GDM1 (cell line): ENCODE data around the gene BAIAP3.

Experiments used
- DNase-seq: peaks from one replicate; lab custom pipeline; 2025; lab: John Stamatoyannopoulos, UW

The BAIAP3 gene

DNA sequence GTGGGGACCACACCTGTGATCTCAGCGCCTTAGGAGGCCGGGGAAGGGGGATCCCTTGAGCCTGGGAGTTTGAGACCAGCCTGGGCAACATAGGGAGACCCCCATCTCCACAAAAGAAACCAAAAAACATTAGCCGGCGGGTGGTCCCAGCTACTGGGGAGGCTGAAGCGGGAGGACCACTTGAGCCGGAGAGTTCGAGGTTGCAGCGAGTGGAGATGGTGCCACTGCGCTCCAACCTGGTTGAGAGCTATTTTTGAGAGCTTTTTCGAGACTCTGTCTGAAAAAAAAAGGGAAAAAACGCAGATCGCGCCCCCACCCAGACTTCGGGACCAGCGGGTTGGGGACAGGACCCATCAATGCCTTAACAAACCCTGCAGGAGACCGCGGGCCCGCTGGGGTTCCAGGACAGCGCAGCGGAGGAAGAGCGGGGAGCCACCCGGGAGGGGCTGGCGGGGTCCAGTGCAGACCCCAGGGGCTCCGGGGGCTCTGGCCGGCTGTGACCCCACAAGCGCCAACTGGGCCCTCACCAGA, 762 bp upstream of the BAIAP3 start:
- DNase-seq: no peak

DNA sequence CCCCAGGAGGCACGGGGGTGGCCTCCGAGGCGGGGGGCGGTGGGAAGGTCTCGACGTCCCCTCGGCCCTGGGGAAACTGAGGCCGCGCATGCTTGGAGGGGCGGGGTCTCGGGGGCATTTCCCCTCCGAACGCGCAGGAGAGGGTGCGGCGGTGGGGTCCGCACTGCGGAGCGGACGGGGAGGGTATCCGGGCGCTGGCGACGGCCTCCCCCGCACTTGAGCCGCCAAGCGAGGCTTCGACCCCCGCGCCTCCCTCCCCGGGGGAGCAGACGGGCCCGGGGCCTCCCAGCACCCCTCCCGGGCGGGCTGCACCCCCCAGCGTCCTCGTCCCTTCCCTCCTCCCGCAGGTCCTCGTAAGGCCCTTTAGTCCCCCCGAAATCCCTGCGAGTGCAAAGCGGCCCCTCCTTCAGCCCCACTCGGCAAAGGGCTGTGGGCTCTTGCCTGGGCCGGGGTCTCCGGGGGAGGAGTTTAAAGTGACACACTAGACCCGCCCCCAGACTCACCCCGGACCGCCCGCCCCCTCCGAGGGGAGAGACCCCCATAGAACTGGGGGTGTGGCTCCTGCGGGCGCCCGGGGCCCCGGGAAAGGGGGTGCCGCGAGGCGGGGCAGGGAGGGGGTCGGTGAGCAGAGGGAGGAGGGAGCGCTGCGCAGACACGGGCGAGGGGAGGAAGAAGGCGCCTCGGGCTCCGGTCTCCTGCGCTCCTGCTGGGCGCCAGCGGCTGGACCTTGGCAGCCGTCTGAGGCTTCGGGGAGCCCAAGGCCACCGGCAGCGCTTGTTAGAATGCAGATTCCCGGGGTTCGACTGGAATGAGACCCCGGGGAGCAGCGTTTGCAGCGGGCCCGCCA, 632 bp downstream of the BAIAP3 start:
- DNase-seq: no peak

DNA sequence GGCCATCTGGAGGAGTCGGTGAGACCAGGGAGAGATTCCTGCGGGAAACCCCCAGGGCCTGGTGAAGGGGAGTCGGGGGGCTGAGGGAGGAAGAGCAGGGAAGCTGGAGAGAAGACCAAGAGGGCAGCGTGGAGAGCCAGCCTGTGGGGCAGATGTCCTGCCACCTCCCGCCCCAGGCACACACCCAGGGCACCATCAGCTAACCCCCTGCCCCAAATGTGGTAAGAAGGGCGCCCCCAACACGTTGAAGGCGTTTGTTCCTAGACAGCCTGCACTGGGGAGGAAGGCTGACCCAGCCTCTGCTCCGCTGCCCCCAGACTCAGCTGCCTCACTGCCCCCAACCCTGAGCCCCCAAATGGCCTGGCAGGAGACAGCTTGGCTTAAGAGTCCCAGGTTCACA, 1.3 kb downstream of the BAIAP3 start:
- DNase-seq: no peak

DNA sequence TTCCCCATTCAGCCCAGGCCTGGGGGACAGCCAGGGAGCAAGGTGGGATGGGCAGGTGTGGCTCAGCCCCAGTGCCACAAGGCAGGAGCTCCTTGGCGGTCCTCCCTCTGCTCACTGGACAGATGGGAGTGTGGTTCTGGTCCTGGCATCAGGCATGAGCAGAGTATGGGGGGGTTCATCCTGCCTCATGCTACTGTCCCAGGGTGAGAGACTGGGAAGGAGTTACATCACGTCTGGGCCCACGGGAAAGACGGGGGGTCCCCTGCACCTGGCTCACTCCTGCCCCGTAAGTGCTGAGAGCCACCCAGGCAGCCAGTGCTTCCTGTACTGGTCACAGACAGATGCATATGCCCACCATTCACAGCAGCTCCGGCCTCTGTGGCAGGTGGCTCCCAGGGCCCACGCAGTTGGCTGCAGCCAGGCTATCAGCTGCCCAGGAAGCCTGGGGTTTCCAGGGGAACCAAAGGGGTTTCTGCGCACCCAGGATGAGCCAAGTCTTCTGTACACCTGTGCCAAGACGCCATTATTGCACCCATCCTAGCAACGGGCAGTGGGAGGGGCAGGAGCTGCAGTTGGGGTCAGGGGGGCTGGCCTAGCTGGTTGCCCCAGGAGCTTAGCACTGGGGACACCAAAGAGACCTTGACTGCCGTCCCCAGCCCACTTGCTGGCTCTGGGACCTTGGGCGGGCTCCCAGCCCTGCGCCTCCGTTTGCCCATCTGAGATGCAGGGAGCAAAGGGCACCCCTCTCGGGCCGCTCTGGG, 1.9 kb downstream of the BAIAP3 start:
- DNase-seq: no peak

DNA sequence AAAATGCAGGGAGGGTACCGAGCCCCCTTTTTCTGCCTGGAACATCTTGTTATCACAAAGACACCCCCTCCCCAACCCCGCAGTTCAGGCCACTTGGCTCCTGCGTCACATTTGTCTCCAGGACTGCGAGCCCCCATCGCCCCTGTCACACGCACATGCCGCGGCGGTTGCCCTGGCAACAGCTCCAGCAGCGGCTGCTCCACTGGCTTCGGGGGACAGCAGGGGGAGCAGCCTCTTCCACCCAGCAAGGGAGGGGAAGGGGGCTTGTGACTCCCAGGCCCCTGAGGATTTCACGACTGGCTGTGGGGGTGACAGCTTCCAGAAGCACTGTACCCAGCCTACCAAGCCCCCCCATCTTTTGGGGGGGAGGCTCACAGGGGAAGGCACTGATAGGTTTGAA, 2.6 kb downstream of the BAIAP3 start:
- DNase-seq: no peak

DNA sequence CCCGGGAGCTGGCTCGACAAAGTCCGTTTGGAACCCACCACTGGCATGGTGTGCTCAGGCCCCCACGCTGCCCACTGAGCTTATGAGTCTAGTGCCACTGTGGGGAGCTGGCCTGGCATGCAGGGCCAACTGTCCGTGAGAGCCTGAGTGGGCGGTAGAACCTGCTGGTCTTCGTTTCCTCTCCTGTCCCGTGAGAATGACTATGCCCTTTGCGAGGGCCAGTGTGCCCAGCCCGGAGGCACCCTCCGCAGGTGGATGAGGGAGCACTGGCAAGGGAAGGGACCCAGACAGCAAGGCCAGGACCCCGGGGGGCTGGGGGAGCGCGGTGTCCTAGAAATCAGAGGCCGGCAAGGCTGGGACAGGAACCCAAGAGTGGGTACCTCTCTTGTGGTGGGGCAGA, 3.2 kb downstream of the BAIAP3 start:
- DNase-seq: no peak

DNA sequence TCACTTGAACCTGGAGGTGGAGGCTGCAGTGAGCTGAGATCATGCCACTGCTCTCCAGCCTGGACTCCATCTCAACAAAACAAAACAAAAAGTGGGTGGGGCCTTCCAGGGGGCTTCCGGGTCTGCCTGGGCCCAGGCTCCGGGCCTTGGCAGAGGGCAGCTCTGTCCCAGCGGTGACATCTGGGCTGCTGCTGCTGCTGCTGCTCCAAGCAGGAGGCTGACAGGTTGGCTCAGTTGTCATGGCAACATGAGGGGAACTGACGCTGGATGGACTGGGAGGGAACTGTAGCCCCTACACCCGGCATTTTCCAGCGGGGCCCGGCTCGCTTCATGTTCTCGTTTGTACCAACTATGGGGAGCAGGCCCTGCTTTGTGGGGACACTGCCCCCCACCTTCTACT, 4.0 kb downstream of the BAIAP3 start:
- no peak for DNase-seq

DNA sequence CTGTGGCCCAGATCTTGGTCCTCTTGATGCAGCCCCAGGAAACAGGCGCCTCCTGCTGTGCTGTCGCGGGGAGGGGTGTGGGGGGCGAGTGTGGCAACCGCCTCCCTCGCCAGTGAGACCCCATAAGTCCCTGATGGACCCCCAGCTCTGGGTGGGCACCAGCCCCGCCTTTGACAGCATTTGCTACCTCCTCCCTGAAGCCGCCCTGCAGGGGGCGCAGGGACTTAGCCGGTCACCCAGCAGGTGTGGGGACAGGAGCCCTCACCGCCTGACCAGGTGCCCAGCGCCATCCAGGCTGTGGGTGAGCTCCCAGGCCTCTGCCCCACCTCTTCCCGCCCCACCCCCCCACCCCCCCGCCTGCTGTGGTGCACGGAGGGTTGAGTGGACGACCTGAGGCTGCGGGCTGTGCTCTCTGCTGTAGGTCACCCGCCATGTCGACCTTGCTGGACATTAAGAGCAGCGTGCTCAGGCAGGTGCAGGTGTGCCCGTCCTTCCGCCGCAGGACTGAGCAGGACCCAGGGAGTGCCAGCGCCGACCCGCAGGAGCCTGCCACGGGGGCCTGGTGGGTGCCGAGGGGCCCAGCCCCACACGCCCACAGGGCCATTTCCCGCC, 4.8 kb downstream of the BAIAP3 start:
- no peak for DNase-seq

DNA sequence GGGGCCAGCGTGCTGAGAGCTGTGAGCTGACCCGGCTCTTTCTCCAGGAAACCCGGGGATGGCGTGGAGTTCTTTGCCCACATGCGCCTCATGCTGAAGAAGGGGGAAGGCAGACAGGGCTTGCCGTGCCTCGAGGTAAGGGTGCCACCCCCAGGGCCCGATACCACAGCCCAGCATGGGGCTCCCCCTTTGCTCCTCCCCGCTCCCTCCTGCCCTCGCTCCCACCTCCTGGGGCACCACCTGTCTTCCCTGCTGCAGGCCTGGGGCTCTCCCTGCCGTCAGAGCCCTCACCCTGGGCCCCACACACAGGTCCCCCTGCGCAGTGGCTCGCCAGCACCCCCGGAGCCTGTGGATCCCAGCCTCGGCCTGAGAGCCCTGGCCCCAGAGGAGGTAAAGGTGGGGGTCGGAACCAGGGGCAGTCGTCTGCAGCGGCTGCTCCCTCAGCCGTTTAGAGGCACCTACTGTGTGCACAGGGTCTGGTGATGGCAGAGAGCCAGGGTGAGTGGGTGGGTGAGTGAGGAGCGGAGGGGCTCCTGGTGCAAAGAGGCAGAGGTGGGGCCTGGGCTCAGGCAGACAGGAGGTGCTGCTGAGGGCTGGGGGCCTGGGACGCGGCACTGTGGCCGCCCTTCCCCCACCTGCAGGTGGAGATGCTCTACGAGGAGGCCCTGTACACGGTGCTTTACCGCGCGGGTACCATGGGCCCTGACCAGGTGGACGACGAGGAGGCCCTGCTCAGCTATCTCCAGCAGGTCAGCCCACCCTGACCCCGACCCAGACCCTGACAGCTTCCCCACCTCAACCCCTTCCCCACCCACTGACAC, 5.6 kb downstream of the BAIAP3 start:
- no peak for DNase-seq

DNA sequence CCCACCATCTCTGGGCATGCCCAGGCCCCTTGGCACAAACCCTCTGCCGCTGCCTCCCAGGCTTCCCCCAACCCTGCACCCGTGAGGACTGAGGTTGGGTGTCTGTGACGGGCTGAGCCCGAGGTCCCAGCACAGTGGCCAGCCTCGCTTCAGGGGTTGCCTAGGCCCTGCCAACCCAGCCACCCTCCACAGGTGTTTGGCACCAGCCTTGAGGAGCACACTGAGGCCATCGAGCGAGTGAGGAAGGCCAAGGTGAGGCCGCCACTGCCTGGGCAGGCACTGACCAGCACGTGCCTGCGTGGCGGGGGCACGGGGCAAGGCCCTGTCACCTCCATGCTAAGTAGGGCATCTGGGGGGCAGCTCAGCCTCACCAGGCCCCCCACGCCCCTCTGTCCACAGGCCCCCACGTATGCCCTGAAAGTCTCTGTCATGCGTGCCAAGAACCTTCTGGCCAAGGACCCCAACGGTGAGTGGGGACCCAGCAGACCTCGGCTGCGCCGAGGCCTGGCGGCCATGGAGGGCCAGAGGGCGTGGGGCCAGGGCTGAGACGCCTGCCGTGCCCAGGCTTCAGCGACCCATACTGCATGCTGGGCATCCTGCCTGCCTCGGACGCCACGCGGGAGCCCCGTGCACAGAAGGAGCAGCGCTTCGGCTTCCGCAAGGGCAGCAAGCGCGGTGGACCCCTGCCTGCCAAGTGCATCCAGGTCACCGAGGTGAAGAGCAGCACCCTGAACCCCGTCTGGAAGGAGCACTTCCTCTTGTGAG, 7.5 kb downstream of the BAIAP3 start:
- no peak for DNase-seq

DNA sequence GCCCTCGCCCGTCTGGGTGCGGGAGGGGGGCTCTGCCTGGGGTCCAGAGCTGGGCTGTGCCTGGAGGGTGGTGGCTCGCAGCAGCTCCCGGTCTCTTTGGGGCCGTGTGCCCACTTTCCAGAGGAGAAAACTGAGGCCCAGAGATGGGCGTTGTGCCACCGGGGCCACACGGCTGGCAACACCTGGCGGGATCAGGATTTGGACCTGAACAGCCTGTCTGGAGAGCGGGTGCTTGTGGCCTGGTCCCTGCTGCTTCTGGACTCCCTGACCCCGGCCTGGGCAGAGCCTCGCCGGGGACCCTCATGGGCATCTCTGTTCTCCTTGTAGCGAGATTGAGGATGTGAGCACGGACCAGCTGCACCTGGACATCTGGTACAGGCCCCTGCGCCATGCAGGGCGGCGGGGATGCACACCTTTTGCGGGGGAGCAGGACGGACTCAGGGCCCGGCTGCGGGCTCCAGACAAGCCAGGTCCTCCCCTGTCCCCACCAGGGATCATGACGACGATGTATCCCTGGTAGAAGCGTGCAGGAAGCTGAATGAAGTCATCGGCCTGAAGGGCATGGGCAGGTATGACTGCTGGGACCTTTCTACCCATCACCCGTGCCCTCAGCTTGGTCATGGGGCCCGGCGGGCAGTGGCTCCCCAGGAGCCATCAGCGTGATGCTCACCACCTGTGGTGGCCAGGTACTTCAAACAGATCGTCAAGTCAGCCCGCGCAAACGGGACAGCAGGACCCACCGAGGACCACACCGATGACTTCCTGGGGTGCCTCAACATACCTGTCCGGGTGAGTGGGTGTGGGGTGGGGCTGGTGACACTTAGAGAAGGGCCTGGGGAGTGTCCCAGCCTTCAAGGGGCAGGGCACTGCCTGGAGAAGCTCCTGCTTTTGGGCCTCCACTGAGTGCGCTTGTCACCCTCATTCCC, 8.3 kb downstream of the BAIAP3 start:
- no peak for DNase-seq

DNA sequence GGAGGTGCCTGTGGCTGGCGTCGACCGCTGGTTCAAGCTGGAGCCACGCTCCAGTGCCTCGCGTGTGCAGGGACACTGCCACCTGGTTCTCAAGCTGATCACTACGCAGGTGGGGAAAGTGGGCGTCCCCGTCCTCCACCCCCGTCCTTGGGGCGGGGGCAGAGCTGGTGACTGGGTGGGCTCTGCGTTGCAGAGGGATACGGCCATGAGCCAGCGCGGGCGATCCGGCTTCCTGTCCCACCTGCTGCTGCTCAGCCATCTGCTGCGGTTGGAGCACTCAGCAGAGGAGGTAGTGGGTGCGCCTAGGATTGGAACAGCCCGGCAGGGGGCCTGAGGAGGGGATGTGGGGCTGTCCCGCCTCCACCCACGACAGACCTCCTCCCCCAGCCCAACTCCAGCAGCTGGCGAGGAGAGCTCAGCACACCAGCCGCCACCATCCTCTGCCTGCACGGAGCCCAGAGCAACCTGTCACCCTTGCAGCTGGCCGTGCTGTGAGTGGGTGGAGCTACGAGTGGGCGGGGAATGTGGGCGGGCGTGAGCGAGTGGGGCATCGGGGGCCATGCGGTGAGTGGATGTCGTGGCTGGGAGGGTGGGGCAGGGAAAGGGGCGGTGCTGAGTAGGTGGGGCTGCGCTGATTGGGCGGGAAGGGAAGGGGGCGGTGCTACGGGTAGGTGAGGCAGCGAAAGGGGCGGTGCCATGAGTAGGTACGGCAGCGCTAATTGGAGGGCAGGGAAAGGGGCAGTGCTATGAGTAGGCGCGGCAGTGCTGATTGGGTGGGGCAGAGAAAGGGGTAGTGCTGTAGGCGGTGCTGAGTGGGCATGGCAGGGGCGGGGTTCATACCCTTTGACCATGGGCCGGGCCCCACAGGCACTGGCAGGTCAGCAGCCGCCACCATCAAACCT, 9.3 kb downstream of the BAIAP3 start:
- DNase-seq: peak; percentile 99

DNA sequence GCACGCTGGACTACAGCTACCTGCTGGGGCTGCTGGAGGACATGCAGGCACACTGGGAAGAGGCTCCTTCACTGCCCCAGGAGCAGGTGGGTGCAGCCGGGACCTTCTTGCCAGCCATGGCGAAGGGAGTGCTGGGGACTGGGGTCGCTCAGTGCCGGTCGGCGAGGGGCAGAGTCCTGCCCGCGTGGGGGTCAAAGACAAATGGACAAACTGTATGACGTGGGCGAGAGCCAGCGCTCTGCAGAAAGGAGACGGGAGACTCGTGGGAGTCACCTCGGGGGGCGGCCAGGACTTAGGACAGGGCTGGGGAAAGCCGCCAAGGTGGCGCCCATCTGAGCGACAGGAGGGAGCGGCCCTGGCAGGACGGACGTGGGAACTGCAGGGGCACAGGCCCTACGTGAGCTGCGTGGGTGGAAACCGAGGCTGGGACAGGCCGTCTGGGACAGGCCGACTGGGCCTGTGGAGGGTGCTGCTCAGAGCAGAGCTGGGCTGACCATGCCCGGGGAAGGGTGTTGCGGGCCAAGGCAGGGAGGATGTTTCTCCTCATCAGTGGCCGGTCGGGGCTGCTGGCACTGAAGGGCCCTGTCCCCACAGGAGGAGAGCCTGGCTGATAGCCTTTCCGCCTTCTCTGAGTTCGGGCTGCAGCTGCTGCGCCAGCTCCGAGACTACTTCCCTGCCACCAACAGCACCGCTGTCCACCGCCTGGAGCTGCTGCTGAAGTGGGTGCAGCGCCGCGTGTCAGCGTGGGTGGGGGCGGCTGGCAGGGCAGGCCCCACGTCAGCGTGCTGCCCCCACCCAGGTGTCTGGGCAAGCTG, 10.2 kb downstream of the BAIAP3 start:
- no peak for DNase-seq

DNA sequence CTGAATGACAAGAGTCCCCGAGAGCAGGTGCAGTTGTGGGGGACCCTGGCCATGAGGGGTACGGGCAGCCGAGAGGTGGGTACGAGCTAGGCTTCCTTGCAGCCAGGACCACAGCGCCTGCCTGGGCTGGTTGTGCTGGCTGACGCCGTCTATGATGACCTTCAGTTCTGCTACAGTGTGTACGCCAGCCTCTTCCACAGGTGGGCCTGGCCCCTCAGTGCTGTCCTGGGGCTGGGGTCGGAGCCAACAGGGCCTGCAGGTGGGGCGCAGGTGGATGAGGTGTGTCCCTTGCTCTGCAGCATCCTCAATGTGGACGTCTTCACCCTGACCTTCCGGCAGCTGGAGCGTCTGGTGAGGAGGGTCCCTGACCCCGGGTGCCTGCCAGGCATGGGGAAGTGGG, 11.1 kb downstream of the BAIAP3 start:
- DNase-seq: no peak

DNA sequence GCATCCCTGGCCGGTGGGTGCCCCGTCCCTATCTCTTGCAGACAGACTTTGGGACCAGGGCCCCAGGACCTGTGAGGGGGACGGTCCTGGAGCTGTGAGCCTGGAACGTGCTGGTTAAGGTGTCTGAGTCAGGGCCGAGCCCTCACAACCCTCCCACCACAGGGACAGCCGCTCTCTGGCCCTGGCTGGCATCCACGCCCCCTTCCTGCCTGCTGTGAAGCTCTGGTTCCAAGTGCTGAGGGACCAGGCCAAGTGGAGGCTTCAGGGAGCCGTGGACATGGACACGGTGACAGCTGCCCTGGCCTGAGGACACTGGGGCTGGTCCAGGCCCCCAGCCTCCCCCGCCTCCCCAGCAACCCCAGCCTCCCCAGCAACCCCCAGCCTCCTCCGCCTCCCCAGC, 11.6 kb downstream of the BAIAP3 start:
- DNase-seq: no peak

DNA sequence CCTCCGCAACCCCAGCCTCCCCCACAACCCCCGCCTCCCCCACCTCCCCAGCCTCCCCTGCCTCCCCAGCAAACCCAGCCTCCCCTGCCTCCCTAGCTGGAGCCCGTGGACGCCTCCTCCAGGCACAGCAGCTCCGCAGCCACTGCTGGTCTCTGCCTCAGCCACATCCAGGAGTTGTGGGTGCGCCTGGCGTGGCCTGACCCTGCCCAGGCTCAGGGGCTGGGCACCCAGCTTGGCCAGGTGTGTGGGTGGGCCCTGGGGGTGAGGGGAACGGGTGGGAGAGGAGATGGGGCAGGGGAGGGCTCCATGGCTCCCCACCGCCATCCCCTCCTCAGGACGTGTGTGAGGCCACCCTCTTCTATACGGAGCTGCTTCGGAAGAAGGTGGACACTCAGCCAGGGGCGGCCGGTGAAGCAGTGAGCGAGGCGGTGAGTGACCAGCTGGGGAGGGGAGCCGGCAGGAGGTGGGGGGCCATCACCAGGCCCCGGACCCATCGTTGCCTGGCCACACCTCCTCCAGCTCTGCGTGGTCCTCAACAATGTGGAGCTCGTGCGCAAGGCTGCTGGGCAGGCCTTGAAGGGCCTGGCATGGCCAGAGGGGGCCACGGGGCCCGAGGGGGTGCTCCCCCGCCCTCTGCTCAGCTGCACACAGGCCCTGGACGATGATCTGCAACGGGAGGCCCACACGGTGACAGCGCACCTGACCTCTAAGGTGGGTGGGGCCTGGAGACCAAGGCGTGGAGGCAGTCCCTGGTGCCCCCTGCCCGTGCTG, 12.4 kb downstream of the BAIAP3 start:
- DNase-seq: no peak
